B cell (primary cell): ENCODE results near the gene FIG4.

Source experiments
- EZH2 ChIP-seq: IDR thresholded peaks from 2 replicates; pipeline ENCODE4 v1.6.1; 2012; ENCODE audit warnings: borderline replicate concordance, low read depth, mild to moderate bottlenecking, moderate library complexity, low read length; ENCODE audit not compliant: insufficient read depth, poor library complexity, severe bottlenecking
- TF ChIP-seq, protein P1 (sequence below): fragments of 200-600 bp; IDR thresholded peaks from one replicate; pipeline ENCODE4 v1.8.0; 2022; ENCODE audit warnings: antibody characterized with exemption, mild to moderate bottlenecking

DNA sequence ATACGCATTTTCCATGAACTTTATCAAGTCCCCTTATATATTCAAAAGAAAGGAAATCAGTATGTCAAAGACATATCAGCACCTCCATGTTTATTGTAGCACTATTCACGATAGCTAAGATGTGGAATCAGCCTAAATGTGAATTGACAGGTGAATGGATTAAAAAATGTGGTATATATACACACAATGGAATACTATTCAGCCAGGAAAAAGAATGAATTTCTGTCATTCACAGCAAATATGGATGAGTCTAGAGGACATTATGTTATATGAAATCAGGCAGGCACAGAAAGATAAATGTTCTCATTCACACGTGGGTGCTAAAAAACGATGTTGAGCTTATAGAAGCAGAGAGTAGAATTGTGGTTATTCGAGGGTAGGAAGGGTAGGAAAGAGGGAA lies 5.3 kb downstream of the FIG4 start:
- TF ChIP-seq, protein P1, sequence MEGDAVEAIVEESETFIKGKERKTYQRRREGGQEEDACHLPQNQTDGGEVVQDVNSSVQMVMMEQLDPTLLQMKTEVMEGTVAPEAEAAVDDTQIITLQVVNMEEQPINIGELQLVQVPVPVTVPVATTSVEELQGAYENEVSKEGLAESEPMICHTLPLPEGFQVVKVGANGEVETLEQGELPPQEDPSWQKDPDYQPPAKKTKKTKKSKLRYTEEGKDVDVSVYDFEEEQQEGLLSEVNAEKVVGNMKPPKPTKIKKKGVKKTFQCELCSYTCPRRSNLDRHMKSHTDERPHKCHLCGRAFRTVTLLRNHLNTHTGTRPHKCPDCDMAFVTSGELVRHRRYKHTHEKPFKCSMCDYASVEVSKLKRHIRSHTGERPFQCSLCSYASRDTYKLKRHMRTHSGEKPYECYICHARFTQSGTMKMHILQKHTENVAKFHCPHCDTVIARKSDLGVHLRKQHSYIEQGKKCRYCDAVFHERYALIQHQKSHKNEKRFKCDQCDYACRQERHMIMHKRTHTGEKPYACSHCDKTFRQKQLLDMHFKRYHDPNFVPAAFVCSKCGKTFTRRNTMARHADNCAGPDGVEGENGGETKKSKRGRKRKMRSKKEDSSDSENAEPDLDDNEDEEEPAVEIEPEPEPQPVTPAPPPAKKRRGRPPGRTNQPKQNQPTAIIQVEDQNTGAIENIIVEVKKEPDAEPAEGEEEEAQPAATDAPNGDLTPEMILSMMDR = no peak
- TF ChIP-seq EZH2 = no peak
